IPS DF 6.9 (cell line): ENCODE results near the gene SFTPD.

Experiments
- DNase-seq: peaks from one replicate; pipeline ENCODE4 v3.0.0-alpha.2; 2013; ENCODE audit warnings: low read depth, low spot score
- H3K27ac ChIP-seq: one replicate; pipeline ENCODE4 v1.5.1; 2013; ENCODE audit warnings: low read length, control low read depth
- H3K27me3 ChIP-seq: 2 replicates; pipeline ENCODE4 v1.6.1; 2013; ENCODE audit warnings: mild to moderate bottlenecking, low read length; ENCODE audit not compliant: control insufficient read depth, insufficient read depth
- H3K36me3 ChIP-seq: 2 replicates; pipeline ENCODE4 v1.6.1; 2013; ENCODE audit warnings: low read length; ENCODE audit not compliant: control insufficient read depth, insufficient read depth
- H3K4me1 ChIP-seq: 2 replicates; pipeline ENCODE4 v1.6.1; 2013; ENCODE audit warnings: low read length; ENCODE audit not compliant: control insufficient read depth, insufficient read depth
- H3K4me3 ChIP-seq: 2 replicates; pipeline ENCODE4 v1.5.1; 2013; ENCODE audit warnings: mild to moderate bottlenecking, low read length
- H3K9me3 ChIP-seq: 2 replicates; pipeline ENCODE4 v1.6.1; 2013; ENCODE audit warnings: low read length, inconsistent platforms; ENCODE audit not compliant: control insufficient read depth, insufficient read depth
- WGBS: extraction: QIAGEN DNeasy Blood & Tissue Kit; methylation state at CpG from one replicate; pipeline ENCODE4 v1.1.7; 2013; ENCODE audit warnings: mixed read lengths, missing lambda C conversion rate; ENCODE audit not compliant: insufficient read length, insufficient coverage; 5-methylcytosine and 5-hydroxymethylcytosine counted together

Gene SFTPD

DNA sequence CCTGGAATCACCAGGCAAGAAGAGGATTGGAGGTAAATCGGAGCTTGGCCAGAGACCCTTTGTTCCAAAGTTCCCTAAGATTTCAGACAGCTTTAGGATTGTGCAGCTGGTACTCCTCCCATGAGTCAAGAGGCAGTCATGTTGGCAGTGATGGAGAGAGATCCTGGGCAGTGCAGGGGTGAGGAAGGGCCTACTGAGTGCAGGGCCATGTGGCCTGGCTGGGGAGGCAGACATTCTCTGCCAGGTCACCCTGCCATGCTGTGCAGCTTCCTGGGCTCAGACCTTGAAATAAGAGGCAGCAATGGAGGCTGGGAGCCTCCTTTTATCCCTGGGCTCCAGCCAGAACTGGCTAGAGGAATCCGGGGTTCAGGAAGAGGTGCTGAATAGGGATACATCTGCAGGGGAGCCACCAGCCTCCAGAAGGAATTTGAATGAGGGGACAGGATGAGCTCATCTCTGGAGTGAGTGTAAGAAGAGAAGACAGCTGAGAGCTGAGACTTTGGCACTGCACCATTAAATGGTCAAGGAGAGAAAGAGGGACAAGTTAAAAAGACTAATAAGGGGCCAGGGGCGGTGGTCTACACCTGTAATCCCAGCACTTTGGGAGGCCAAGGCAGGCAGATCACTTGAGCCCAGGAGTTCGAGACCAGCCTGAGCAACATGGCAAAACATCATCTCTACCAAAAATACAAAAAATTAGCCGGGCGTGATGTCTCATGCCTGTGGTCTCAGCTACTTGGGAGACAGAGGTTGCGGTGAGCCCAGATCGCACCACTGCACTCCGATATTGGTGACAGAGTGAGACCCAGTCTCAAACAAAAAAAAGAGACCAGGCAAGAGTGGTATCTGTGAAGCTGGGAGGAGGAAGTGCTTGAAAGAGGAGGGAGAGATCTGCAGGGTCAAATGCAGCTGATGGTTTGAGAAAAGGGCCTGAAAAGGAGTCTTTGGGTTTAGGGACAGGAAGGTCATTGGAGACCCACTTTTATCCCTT, 12.0 kb downstream of the SFTPD start:
- DNase-seq = no peak
- Histone ChIP-seq H3K27me3 (no peaks in the 10 kb centered on the region), H3K36me3 (no peaks in the 10 kb centered on the region), H3K27ac (no peak overlapping the region), H3K4me1 (no peaks in the 10 kb centered on the region), H3K9me3 (no peaks in the 10 kb centered on the region), H3K4me3 (no peak overlapping the region)
- no CpG with 5 or more reads among the region's 9 CpGs for WGBS

DNA sequence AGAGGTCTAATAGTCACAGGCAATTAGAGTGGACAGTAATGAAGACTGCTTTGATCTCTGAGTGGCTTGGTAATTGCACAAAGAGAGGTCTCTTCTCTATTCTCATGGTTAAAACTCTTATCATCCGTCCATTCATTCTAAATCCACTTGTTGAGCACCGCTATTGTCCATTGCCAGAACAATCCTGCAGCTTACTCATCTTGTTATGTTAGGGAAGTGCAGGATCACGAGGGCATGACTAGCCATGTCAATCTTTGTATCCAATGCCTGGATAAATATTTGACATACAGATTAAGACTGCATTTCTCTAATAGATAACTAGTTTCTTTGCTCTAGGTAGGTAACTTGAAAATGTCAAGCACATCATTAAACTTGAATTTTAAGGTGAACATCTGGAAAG, 14.9 kb downstream of the SFTPD start:
- H3K27me3 ChIP-seq = peaks cover 1% of the 10 kb centered on the region; the same call in 1 of the 2 replicates
- no peaks in the 10 kb centered on the region for H3K36me3 ChIP-seq
- no peaks in the 10 kb centered on the region for H3K9me3 ChIP-seq
- peaks cover 1% of the 10 kb centered on the region; the same call in 1 of the 2 replicates for H3K4me1 ChIP-seq
- H3K27ac ChIP-seq = no peak overlapping the region
- no peak overlapping the region for H3K4me3 ChIP-seq
- WGBS = no CpG with 5 or more reads among the region's 3 CpGs
- no peak for DNase-seq

DNA sequence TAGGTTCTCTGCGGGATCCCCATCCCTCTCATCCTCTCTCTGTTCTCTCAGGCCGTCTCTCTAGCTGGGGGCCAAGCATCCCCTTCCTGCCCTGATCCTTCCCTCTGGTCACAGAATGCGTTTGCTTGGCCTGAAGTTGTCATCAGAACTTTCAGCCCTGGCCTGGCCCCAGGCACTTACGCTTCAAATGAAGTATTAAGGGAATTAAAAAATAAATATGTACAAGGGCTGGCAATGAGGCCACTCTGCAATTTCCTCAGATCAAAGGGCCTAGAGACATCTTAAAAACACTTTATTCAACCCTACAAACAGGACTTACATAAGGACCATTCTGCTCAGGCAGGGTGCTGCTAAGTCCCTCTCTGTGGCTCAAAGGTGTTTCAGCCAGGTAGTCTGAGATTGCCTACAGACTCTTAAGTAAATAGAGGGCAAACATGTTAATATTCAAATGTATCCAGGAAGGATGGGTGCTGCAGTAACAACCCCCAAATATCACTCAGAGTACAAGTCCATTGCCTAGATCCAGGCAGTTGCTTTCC, 16.0 kb downstream of the SFTPD start:
- Histone ChIP-seq H3K27ac (no peak overlapping the region), H3K36me3 (no peaks in the 10 kb centered on the region), H3K27me3 (peaks cover 1% of the 10 kb centered on the region; the same call in 1 of the 2 replicates), H3K9me3 (no peaks in the 10 kb centered on the region), H3K4me3 (no peak overlapping the region), H3K4me1 (peaks cover 1% of the 10 kb centered on the region; the same call in 1 of the 2 replicates)
- no peak for DNase-seq
- WGBS = no CpG with 5 or more reads among the region's 4 CpGs

DNA sequence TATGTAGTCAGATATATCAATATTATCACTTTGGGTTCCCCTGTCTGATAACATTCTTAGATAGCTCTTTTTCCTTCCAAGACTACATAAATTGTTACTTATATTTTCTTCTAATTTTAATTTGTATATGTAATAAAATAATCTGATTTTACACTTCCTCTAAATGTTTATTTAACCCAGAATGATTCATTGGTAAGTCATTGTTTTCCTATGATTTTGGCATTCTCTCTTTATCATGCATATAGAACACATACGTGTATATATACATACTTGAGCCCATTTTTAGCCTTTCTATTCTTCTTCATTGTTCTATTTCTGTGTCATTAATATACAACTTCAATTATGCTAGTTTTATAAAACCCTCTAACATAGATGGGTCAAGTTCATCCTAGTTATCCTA, 16.6 kb downstream of the SFTPD start:
- peaks cover 1% of the 10 kb centered on the region; the same call in 1 of the 2 replicates for H3K4me1 ChIP-seq
- DNase-seq = no peak
- H3K9me3 ChIP-seq = no peaks in the 10 kb centered on the region
- no CpG with 5 or more reads among the region's 1 CpG for WGBS
- no peak overlapping the region for H3K27ac ChIP-seq
- H3K4me3 ChIP-seq = no peak overlapping the region
- H3K36me3 ChIP-seq = no peaks in the 10 kb centered on the region
- H3K27me3 ChIP-seq = peaks cover 1% of the 10 kb centered on the region; the same call in 1 of the 2 replicates

DNA sequence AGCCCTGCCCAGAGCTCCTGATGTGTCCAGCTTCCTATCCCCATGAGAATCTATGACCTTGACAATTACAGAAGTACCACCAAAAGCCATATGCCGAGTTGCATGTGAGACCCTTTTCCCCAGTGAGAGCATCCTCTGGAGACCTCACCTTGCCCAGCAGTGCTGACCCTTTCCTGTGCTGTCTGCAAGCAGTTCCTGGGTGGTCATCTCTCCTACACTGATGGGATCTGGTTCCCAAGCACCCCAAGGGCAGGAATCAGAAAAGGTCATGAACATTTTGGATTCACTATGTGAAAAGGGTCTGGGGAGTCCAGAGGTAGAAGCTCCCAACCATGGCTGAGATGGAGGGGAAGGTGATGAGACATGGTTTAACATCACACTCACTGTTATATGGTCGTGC, 18.2 kb downstream of the SFTPD start:
- no peak for DNase-seq
- Histone ChIP-seq H3K4me3 (no peak overlapping the region), H3K4me1 (peaks cover 1% of the 10 kb centered on the region; the same call in 1 of the 2 replicates), H3K27me3 (peaks cover 1% of the 10 kb centered on the region; the same call in 1 of the 2 replicates), H3K27ac (no peak overlapping the region), H3K9me3 (no peaks in the 10 kb centered on the region), H3K36me3 (no peaks in the 10 kb centered on the region)
- no CpG with 5 or more reads among the region's 2 CpGs for WGBS

DNA sequence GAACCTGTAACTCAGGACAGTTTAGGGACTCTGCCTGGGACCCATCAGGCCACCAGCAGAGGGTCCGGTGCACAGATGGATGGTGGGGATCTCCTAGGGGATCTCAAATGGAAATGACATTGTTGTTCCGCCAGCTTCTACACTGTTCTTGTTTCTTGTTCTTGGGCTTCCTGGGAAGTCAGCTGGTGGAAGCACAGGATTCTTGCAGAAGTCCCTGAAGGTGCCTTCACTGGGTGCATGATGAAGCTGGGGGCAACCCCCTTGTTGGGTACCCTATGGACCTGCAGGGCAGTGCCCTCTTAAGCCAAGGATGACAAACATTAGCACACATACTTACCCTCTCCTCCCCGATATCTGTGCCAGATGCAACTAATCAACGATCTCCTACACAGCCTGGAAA, 18.6 kb downstream of the SFTPD start:
- Histone ChIP-seq H3K9me3 (no peaks in the 10 kb centered on the region), H3K27me3 (peaks cover 1% of the 10 kb centered on the region; the same call in 1 of the 2 replicates), H3K36me3 (no peaks in the 10 kb centered on the region), H3K4me3 (no peak overlapping the region), H3K27ac (no peak overlapping the region), H3K4me1 (peaks cover 1% of the 10 kb centered on the region; the same call in 1 of the 2 replicates)
- DNase-seq = no peak
- no CpG with 5 or more reads among the region's 4 CpGs for WGBS

DNA sequence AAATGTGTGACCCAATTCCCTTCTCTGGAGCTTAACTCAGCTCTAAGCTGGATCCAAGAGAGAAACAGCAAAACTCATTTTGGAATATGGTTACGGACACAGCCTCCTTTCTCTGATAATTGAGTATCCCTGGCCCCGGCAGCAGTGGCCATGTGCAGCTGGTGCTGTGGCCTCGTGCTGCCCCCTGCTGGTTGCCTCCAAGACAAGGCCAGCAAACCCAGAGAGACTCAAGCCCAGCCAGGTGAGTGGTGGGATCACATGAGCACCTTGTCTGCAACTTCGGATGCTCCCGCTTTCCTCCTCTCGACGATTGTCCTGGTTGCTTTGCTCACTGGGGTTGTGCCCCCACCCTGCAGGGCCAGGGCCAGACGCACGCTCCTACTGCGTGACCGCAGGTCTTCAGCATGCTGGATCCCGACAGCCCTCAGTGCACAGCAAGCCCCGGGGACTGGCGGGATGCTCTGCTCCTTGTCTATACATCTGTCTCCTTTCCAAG, 19.4 kb downstream of the SFTPD start:
- no CpG with 5 or more reads among the region's 14 CpGs for WGBS
- no peak overlapping the region for H3K4me3 ChIP-seq
- H3K4me1 ChIP-seq = peaks cover 1% of the 10 kb centered on the region; the same call in 1 of the 2 replicates
- H3K9me3 ChIP-seq = no peaks in the 10 kb centered on the region
- peak; percentile 79 for DNase-seq
- H3K27ac ChIP-seq = no peak overlapping the region
- H3K36me3 ChIP-seq = no peaks in the 10 kb centered on the region
- peaks cover 1% of the 10 kb centered on the region; the same call in 1 of the 2 replicates for H3K27me3 ChIP-seq

DNA sequence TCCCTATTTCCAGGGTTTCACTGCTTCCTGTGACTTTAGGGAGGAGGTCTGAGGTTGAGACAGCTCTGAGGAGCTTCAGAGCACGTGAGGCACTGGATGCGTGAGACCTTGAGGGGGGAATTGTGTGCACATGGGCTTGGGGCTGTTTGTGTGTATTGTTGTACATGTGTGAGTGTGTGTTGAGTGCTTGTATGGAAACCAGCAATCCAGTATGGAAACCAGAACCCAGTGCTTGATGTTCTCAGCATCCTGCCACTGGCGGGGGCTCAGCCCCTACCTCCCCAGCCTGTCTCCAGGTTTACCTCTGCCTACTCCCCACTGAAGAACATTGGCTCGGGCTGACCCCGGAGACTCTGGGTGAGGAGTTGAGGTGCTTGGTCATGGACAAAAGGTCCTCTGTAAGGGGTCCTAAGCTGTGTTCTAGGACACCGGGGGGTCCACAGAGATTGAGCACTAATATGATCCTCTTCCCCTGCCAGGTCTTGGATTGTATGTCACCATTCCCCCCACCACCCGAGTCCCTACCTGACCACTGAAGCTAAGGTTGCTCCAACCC, 20.8 kb downstream of the SFTPD start:
- H3K4me1 ChIP-seq = peaks cover 1% of the 10 kb centered on the region; the same call in 1 of the 2 replicates
- no peaks in the 10 kb centered on the region for H3K9me3 ChIP-seq
- WGBS = no CpG with 5 or more reads among the region's 7 CpGs
- DNase-seq = no peak
- H3K4me3 ChIP-seq = no peak overlapping the region
- H3K27ac ChIP-seq = no peak overlapping the region
- peaks cover 1% of the 10 kb centered on the region; the same call in 1 of the 2 replicates for H3K27me3 ChIP-seq
- no peaks in the 10 kb centered on the region for H3K36me3 ChIP-seq

DNA sequence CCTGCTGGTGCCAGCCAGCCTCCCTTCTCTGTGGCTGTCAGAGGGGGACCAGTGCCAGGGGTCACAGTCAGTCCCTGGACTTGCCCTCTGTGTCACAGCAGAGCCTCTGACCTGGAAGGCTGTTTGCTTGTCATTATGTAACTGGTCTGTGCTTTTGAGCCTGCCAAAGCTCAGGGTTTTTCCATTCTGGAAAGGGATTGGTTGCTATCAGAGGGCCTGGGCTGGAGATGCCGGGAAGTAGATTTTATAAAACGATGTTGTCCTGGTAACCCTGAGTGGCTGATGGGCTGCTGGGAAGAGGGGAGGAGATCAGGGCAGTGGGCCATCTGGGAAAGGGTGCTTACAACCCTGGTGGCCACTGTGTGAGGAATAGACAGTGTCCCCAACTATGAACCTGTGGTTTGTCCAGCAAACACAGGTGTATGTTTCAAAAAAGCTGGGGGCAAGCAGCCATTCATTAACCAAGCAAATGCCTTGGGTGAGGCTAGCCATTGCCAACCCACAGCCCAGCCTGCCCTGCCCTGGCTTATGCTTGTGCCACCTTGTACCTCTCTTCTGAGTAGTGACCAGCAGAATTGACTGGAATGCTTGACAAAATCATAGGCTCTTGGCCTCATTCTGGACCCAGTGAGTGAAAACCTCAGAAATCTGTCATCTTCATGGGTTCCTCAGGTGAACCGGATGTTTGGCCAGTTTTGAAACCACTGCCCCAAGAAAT, 21.6 kb downstream of the SFTPD start:
- Histone ChIP-seq H3K9me3 (no peaks in the 10 kb centered on the region), H3K27me3 (peaks cover 1% of the 10 kb centered on the region; the same call in 1 of the 2 replicates), H3K36me3 (no peaks in the 10 kb centered on the region), H3K4me1 (peaks cover 1% of the 10 kb centered on the region; the same call in 1 of the 2 replicates), H3K27ac (no peak overlapping the region), H3K4me3 (no peak overlapping the region)
- DNase-seq = no peak
- no CpG with 5 or more reads among the region's 3 CpGs for WGBS
